SJCRH30 (cell line): ENCODE results near the gene TULP3. TPM values are rescaled to one million over a fixed set of nuclear protein-coding genes. Genes with fewer than 3 reads are reported as not detected.

Source experiments
- DNase-seq, 2 experiments: peaks; one replicate each; pipeline ENCODE4 v3.0.0-alpha.2; 2015 to 2020
- H3K27ac ChIP-seq: fragments of 250-450 bp; sonication (Bioruptor Pico); 2 replicates; pipeline ENCODE4 v1.5.1; 2020; ENCODE audit warnings: mild to moderate bottlenecking, moderate library complexity
- H3K27me3 ChIP-seq: fragments of 250-450 bp; sonication (Bioruptor Pico); 2 replicates; pipeline ENCODE4 v1.5.1; 2020; ENCODE audit warnings: mild to moderate bottlenecking, moderate library complexity
- H3K36me3 ChIP-seq: fragments of 250-450 bp; sonication (Bioruptor Pico); 2 replicates; pipeline ENCODE4 v1.5.1; 2020; ENCODE audit warnings: mild to moderate bottlenecking, moderate library complexity
- H3K4me1 ChIP-seq: fragments of 250-450 bp; sonication (Bioruptor Pico); 2 replicates; pipeline ENCODE4 v1.5.1; 2020; ENCODE audit warnings: mild to moderate bottlenecking, moderate library complexity
- H3K4me3 ChIP-seq: fragments of 250-450 bp; sonication (Bioruptor Pico); 2 replicates; pipeline ENCODE4 v1.5.1; 2020; ENCODE audit warnings: mild to moderate bottlenecking, moderate library complexity
- H3K9me3 ChIP-seq: fragments of 250-450 bp; sonication (Bioruptor Pico); replicated peaks from 2 replicates; pipeline ENCODE4 v1.5.1; 2020; ENCODE audit warnings: mild to moderate bottlenecking, moderate library complexity
- total RNA-seq: library from RNA; depleted of rRNA; stranded (reverse); fragments of >200 nt; shearing (Covaris generic); gene quantifications from 2 replicates; pipeline ENCODE4 v1.2.3, GENCODE V29; 2014

TULP3 gene
- total RNA-seq, 1 experiment from 2014 or later = 45.2 TPM

GRCh38 chr12:2934371-2934770 is 43.7 kb downstream of the TULP3 start:
- Histone ChIP-seq H3K4me3 (no peak overlapping the region), H3K27me3 (no peaks in the 10 kb centered on the region), H3K9me3 (no peaks in the 10 kb centered on the region), H3K27ac (no peak overlapping the region), H3K4me1 (no peaks in the 10 kb centered on the region), H3K36me3 (peaks cover 67% of the 10 kb centered on the region)
- no peak for DNase-seq

- Histone ChIP-seq H3K27me3 (no peaks in the 10 kb centered on the region), H3K4me1 (no peaks in the 10 kb centered on the region), H3K9me3 (no peaks in the 10 kb centered on the region), H3K36me3 (peaks cover 61% of the 10 kb centered on the region), H3K27ac (no peak overlapping the region), H3K4me3 (no peak overlapping the region)
- DNase-seq = no peak
These were observed 45.6 kb downstream of the TULP3 start for GRCh38 chr12:2936301-2936700.

- no peak for DNase-seq
- Histone ChIP-seq H3K36me3 (peaks cover 51% of the 10 kb centered on the region), H3K27ac (no peak overlapping the region), H3K4me3 (no peak overlapping the region), H3K9me3 (no peaks in the 10 kb centered on the region), H3K27me3 (no peaks in the 10 kb centered on the region), H3K4me1 (no peaks in the 10 kb centered on the region)
These were observed 46.8 kb downstream of the TULP3 start for GRCh38 chr12:2937500-2937899.

GRCh38 chr12:2939191-2939590 is 48.5 kb downstream of the TULP3 start:
- Histone ChIP-seq H3K4me1 (no peaks in the 10 kb centered on the region), H3K27me3 (no peaks in the 10 kb centered on the region), H3K27ac (no peak overlapping the region), H3K36me3 (peaks cover 44% of the 10 kb centered on the region), H3K4me3 (no peak overlapping the region), H3K9me3 (no peaks in the 10 kb centered on the region)
- no peak for DNase-seq

- Histone ChIP-seq H3K4me3 (no peak overlapping the region), H3K27me3 (no peaks in the 10 kb centered on the region), H3K27ac (no peak overlapping the region), H3K9me3 (no peaks in the 10 kb centered on the region), H3K36me3 (peaks cover 32% of the 10 kb centered on the region), H3K4me1 (no peaks in the 10 kb centered on the region)
- DNase-seq = no peak
These were observed 49.9 kb downstream of the TULP3 start for GRCh38 chr12:2940564-2940963.

GRCh38 chr12:2941524-2941923 is 50.8 kb downstream of the TULP3 start:
- H3K27ac ChIP-seq = no peak overlapping the region
- H3K4me1 ChIP-seq = no peaks in the 10 kb centered on the region
- H3K4me3 ChIP-seq = no peak overlapping the region
- no peak for DNase-seq
- H3K9me3 ChIP-seq = no peaks in the 10 kb centered on the region
- H3K36me3 ChIP-seq = peaks cover 25% of the 10 kb centered on the region
- H3K27me3 ChIP-seq = no peaks in the 10 kb centered on the region

GRCh38 chr12:2944401-2945047 is 53.8 kb downstream of the TULP3 start:
- Histone ChIP-seq H3K27ac (no peak overlapping the region), H3K9me3 (no peaks in the 10 kb centered on the region), H3K36me3 (peaks cover 8% of the 10 kb centered on the region), H3K4me3 (no peak overlapping the region), H3K27me3 (no peaks in the 10 kb centered on the region), H3K4me1 (peaks cover 3% of the 10 kb centered on the region; the same call in 1 of the 2 replicates)
- peak in 1 of 2 experiments; percentile 54 for DNase-seq

GRCh38 chr12:2949411-2949810 is 58.7 kb downstream of the TULP3 start:
- Histone ChIP-seq H3K4me3 (no peak overlapping the region), H3K9me3 (no peaks in the 10 kb centered on the region), H3K27me3 (no peaks in the 10 kb centered on the region), H3K36me3 (no peaks in the 10 kb centered on the region), H3K27ac (no peak overlapping the region), H3K4me1 (peaks cover 3% of the 10 kb centered on the region; the same call in 1 of the 2 replicates)
- peak in 1 of 2 experiments; percentile 59 for DNase-seq

GRCh38 chr12:2955888-2956287 is 65.2 kb downstream of the TULP3 start:
- H3K4me3 ChIP-seq = no peak overlapping the region
- H3K9me3 ChIP-seq = no peaks in the 10 kb centered on the region
- no peaks in the 10 kb centered on the region for H3K36me3 ChIP-seq
- H3K27me3 ChIP-seq = no peaks in the 10 kb centered on the region
- no peak overlapping the region for H3K27ac ChIP-seq
- peaks cover 2% of the 10 kb centered on the region; the same call in 1 of the 2 replicates for H3K4me1 ChIP-seq
- DNase-seq = no peak

GRCh38 chr12:2957816-2958431 is 67.2 kb downstream of the TULP3 start:
- Histone ChIP-seq H3K36me3 (no peaks in the 10 kb centered on the region), H3K4me3 (peak overlapping the region; percentile 83), H3K27ac (peak overlapping the region; percentile 52), H3K27me3 (no peaks in the 10 kb centered on the region), H3K4me1 (peaks cover 12% of the 10 kb centered on the region), H3K9me3 (no peaks in the 10 kb centered on the region)
- DNase-seq = no peak

GRCh38 chr12:2958432-2959191 is 67.9 kb downstream of the TULP3 start:
- DNase-seq = peak; percentile 86 to 88
- Histone ChIP-seq H3K9me3 (no peaks in the 10 kb centered on the region), H3K36me3 (no peaks in the 10 kb centered on the region), H3K4me3 (peak overlapping the region; percentile 83), H3K27ac (peak overlapping the region; percentile 52), H3K4me1 (peaks cover 19% of the 10 kb centered on the region), H3K27me3 (no peaks in the 10 kb centered on the region)

GRCh38 chr12:2959192-2959504 is 68.5 kb downstream of the TULP3 start, which contains the start of gene TEAD4:
Gene TEAD4, plus strand, starts transcription at chr12:2959397.
- peaks cover 22% of the 10 kb centered on the region for H3K4me1 ChIP-seq
- H3K36me3 ChIP-seq = no peaks in the 10 kb centered on the region
- H3K9me3 ChIP-seq = no peaks in the 10 kb centered on the region
- peak within 1 kb of the TSS; percentile 73 for H3K27ac ChIP-seq
- H3K27me3 ChIP-seq = no peaks in the 10 kb centered on the region
- peak within 1 kb of the TSS; percentile 83 for H3K4me3 ChIP-seq
- DNase-seq = peak; percentile 81 to 87

- Histone ChIP-seq H3K9me3 (no peaks in the 10 kb centered on the region), H3K4me3 (peak overlapping the region; percentile 83), H3K36me3 (no peaks in the 10 kb centered on the region; the same call in 1 of the 2 replicates), H3K27me3 (no peaks in the 10 kb centered on the region), H3K4me1 (peaks cover 22% of the 10 kb centered on the region), H3K27ac (peak overlapping the region; percentile 73)
- peak; percentile 68 to 71 for DNase-seq
These were observed 69.1 kb downstream of the TULP3 start for GRCh38 chr12:2959505-2960389.

- H3K9me3 ChIP-seq = no peaks in the 10 kb centered on the region
- peak overlapping the region; percentile 83 for H3K4me3 ChIP-seq
- H3K27me3 ChIP-seq = no peaks in the 10 kb centered on the region
- DNase-seq = peak; percentile 44 to 65
- H3K27ac ChIP-seq = peak overlapping the region; percentile 73
- H3K4me1 ChIP-seq = peaks cover 22% of the 10 kb centered on the region
- H3K36me3 ChIP-seq = no peaks in the 10 kb centered on the region; the same call in 1 of the 2 replicates
These were observed 69.8 kb downstream of the TULP3 start for GRCh38 chr12:2960390-2960956.
